ENCODE data around the gene GTF2A1.
"Not testable (repeated sequence)": the region's sequence is repeated elsewhere in the genome, so short reads cannot be mapped to it uniquely, and the experiment has no call there.

GTF2A1 gene

DNA sequence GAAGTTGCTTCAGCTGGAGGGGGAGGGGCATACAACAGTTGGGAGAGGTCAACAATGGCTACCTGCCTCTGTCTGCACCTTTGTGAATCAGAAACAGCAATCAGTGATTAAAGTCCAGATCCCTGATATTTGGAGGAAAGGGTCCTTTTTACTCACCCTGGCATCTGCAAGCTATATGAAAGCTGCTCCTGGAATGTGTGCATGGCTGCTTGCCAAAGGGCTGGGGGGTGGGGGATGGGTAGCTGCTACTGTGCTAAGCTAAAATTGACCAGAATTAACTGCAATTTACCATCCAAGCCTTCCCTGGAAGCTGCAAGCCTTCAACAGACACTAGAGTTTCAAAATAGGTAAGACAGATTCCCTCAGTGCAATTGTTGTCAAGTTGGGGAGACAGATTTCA, 13.5 kb upstream of the GTF2A1 start:
- DNase-seq (ENCODE audit: low spot score), result no peak
- in situ Hi-C loops (cut with MboI; ENCODE audit: low pct_unique_long_range_greater_than_20kb, low sequenced_read_pairs, unreplicated experiment), result no loop called here
- TF ChIP-seq, protein P1, sequence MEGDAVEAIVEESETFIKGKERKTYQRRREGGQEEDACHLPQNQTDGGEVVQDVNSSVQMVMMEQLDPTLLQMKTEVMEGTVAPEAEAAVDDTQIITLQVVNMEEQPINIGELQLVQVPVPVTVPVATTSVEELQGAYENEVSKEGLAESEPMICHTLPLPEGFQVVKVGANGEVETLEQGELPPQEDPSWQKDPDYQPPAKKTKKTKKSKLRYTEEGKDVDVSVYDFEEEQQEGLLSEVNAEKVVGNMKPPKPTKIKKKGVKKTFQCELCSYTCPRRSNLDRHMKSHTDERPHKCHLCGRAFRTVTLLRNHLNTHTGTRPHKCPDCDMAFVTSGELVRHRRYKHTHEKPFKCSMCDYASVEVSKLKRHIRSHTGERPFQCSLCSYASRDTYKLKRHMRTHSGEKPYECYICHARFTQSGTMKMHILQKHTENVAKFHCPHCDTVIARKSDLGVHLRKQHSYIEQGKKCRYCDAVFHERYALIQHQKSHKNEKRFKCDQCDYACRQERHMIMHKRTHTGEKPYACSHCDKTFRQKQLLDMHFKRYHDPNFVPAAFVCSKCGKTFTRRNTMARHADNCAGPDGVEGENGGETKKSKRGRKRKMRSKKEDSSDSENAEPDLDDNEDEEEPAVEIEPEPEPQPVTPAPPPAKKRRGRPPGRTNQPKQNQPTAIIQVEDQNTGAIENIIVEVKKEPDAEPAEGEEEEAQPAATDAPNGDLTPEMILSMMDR (IDR thresholded peaks at IDR 0.05; ENCODE audit: extremely low read depth, insufficient read depth, missing control alignments), result no peak

DNA sequence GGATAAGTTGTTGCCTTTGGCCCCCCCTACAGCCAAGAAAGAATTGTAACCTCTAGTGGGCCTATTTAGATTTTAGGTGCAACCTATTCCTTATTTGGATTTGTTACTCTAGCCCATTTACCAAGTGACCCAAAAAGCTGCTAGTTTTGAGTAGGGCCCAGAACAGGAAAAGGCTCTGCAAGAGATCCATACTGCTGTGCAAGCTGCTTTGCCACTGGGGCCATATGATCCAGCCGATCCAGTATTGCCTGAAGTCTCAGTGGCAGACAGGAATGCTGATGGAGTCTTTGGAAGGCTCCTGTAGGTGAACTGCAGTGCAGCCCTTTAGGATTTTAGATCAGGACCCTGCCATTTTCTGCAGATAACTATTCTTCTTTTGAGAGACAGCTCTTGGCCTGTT, 12.9 kb upstream of the GTF2A1 start:
- in situ Hi-C loops (cut with MboI; ENCODE audit: low pct_unique_long_range_greater_than_20kb, low sequenced_read_pairs, unreplicated experiment), result no loop called here
- no peak for DNase-seq (ENCODE audit: low spot score)
- TF ChIP-seq, protein P1 (IDR thresholded peaks at IDR 0.05; ENCODE audit: extremely low read depth, insufficient read depth, missing control alignments), result no peak

DNA sequence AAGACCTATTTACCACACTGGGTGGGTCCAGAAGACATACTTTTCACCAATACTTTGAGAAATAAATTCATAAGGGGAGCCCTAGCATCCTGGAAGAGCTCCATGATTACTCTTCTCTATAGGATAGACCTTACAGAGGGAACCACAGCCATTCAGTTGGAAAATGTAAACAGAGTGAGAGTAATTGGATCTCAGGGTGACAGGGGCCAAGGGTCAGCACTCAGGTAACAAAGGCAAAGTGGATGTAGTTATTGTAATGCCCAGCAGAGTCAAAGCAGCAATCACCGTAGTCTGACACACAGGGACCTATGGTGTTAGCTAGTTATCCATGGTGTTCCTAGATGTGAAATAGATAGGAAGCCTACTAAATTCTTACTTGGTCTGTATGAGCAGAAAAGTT, 10.8 kb upstream of the GTF2A1 start:
- TF ChIP-seq, protein P1 (IDR thresholded peaks at IDR 0.05; ENCODE audit: extremely low read depth, insufficient read depth, missing control alignments), result no peak
- in situ Hi-C loops (cut with MboI; ENCODE audit: low pct_unique_long_range_greater_than_20kb, low sequenced_read_pairs, unreplicated experiment), result no loop called here
- DNase-seq (ENCODE audit: low spot score), result no peak

DNA sequence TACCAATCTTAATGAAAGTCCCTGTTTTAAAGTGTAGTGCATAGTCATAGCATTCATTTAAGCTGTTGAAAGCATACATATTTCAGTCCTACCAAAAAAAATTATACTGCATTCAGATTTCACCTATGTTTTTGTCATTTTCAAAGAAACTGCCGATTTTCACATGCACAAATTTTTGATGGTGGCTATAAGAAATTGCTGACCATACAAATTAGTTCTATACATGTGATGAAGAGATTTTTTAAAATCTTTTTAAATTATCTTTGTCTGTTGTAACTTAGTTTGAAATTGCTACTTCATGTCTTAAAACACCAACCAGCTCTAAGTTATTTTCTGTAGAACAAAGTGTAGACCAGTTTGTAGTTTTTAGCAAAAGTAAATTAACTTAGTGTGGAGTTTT, 3.5 kb upstream of the GTF2A1 start:
- in situ Hi-C loops (cut with MboI; ENCODE audit: low pct_unique_long_range_greater_than_20kb, low sequenced_read_pairs, unreplicated experiment), result no loop called here

DNA sequence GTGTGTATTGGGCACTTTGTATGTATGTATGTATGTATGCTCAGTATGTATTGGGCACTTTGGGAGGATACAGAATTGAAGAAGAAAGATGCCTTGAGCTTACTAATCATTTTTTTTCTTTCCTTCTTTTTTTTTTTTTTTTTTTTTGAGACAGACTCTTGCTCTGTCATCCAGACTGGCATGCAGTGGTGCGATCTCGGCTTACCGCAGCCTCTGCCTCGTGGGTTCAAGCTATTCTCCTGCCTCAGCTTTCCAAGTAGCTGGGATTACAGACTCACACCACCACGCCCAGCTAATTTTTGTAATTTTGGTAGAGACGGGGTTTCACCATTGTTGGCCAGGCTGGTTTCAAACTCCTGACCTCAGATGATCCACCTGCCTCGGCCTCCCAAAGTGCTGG, 3.0 kb upstream of the GTF2A1 start:
- in situ Hi-C loops (cut with MboI; ENCODE audit: low pct_unique_long_range_greater_than_20kb, low sequenced_read_pairs, unreplicated experiment); DNase-seq (ENCODE audit: low spot score): not testable (repeated sequence)

More for the DNA sequence above, 3.5 kb upstream of the GTF2A1 start:
- TF ChIP-seq, protein P1 (IDR thresholded peaks at IDR 0.05; ENCODE audit: extremely low read depth, insufficient read depth, missing control alignments), result no peak
- no peak for DNase-seq (ENCODE audit: low spot score)

DNA sequence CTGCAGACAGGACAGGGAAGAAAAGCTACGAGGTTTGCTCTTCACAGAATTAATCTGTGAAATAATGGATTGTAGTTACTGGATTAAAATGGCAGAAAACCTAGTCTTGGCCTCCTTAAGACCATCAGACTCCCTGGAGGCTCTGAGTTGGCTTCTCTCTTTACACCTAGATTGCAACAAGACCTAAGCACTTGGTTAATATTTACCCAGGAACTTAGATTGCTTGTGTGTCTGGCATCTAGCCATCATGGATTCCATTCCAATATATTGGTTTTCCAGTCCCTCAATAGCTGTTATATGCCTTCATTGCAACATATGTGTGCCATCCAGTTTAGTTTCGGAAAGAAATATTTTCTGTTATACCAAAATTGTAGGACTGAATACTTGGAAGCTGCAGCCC, 1.9 kb upstream of the GTF2A1 start:
- DNase-seq (ENCODE audit: low spot score), result no peak
- TF ChIP-seq, protein P1 (IDR thresholded peaks at IDR 0.05; ENCODE audit: extremely low read depth, insufficient read depth, missing control alignments), result no peak
- in situ Hi-C loops (cut with MboI; ENCODE audit: low pct_unique_long_range_greater_than_20kb, low sequenced_read_pairs, unreplicated experiment), result no loop called here

DNA sequence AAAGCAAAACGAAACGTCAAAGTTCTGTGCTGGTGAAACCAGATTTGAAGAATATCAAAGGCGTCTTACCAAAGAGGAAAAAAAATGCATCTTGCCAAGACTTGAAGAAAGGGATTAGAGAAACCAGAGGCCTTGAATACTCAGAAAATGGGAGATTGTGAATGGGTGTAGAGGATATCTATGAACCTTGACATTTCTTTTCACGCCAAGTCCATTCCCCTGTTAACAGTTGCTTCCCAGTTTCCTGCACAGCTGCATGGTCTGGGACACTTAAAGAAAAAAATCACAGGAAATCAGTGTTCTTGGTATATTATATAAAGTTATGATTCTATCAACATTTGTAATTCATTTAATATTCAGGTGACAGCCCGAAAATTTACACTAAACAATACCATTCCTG, 1.4 kb upstream of the GTF2A1 start:
- TF ChIP-seq, protein P1 (IDR thresholded peaks at IDR 0.05; ENCODE audit: extremely low read depth, insufficient read depth, missing control alignments), result no peak
- DNase-seq (ENCODE audit: low spot score), result no peak
- in situ Hi-C loops (cut with MboI; ENCODE audit: low pct_unique_long_range_greater_than_20kb, low sequenced_read_pairs, unreplicated experiment), result no loop called here
